Measurements from ENCODE around the gene GALNTL6. TPM values are rescaled to one million over a fixed set of nuclear protein-coding genes. Genes with fewer than 3 reads are reported as not detected.

Gene GALNTL6
- total RNA-seq, 4 donors from 2014 or later: 0.30 to 1.3 (median 0.60) TPM

- H3K4me3 ChIP-seq (ENCODE audit: low read depth, poor library complexity, severe bottlenecking): no peak overlapping the region
- intact Hi-C loops (cut with DNase I; ENCODE audit: low total_unique reads): no loop called here
- TF ChIP-seq POLR2A (IDR thresholded peaks at IDR 0.05): no peak
- TF ChIP-seq, protein P1, sequence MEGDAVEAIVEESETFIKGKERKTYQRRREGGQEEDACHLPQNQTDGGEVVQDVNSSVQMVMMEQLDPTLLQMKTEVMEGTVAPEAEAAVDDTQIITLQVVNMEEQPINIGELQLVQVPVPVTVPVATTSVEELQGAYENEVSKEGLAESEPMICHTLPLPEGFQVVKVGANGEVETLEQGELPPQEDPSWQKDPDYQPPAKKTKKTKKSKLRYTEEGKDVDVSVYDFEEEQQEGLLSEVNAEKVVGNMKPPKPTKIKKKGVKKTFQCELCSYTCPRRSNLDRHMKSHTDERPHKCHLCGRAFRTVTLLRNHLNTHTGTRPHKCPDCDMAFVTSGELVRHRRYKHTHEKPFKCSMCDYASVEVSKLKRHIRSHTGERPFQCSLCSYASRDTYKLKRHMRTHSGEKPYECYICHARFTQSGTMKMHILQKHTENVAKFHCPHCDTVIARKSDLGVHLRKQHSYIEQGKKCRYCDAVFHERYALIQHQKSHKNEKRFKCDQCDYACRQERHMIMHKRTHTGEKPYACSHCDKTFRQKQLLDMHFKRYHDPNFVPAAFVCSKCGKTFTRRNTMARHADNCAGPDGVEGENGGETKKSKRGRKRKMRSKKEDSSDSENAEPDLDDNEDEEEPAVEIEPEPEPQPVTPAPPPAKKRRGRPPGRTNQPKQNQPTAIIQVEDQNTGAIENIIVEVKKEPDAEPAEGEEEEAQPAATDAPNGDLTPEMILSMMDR (IDR thresholded peaks at IDR 0.05): no peak
- no peak for DNase-seq (ENCODE audit: low spot score in 2 of 2)
Measured at GRCh38 chr4:172997856-172998255, 1184.7 kb downstream of the GALNTL6 start.

- WGBS, 2 donors: 63 to 64% methylated on average over 7 of the region's 7 CpGs
- no peak overlapping the region for H3K4me3 ChIP-seq (ENCODE audit: low read depth, poor library complexity, severe bottlenecking)
- TF ChIP-seq POLR2A (IDR thresholded peaks at IDR 0.05): no peak
- TF ChIP-seq, protein P1 (IDR thresholded peaks at IDR 0.05): no peak
- no peak for DNase-seq (ENCODE audit: low spot score in 2 of 2)
- intact Hi-C loops (cut with DNase I; ENCODE audit: low total_unique reads): no loop called here
Measured at GRCh38 chr4:172998527-172999469, 1185.6 kb downstream of the GALNTL6 start.

DNA sequence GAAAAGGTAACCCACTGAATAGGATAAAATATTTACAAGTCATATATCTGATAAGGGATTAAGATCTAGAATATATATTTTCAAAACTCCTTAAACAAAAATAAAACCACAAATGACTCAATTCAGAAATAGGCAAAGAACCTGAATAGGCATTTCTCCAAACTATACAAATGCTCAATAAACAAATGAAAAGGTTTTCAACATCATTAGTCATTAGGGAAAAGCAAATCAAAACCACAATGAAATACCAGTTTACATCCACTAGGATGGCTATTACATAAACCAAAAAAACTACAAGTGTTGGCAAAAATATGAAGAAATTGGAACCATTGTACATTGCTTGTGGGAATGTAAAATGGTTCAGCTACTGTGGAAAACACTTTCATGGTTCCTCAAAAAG, 1188.4 kb downstream of the GALNTL6 start:
- no peak overlapping the region for H3K4me3 ChIP-seq (ENCODE audit: low read depth, poor library complexity, severe bottlenecking)
- TF ChIP-seq, protein P1 (IDR thresholded peaks at IDR 0.05): no peak
- TF ChIP-seq POLR2A (IDR thresholded peaks at IDR 0.05): no peak
- no peak for DNase-seq (ENCODE audit: low spot score in 2 of 2)
- intact Hi-C loops (cut with DNase I; ENCODE audit: low total_unique reads): no loop called here

DNA sequence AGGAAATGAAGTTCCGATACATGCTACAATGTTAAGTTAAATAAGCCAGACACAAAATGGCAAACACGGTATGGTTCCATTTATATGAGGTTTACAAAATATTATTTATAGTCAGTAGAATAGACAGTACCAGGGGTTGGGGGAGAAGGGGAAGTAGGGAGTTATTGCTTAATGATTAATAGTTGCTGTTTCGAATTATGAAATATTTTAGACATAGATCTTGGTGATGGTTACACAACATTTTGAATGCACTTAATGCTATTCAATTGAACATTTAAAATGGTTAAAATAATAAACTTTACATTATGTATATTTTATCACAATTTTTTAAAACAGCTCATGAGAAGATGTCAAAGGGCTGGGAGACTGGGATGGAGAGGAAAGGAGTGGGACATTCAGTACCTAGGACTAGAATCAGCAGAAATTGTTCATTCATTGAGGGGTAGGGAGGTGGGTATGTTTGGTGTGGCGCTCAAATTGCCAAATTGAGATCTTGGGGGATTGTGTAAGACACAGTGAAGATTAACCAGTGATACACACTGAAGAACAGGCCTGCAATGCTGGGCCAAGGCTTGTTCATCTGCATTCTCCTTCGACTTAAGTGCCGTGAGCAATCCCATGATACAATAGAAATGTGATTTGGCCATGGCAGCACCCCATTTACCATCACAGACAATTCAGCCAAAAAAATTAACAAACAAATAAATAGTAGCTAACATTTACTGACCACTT, 1189.8 kb downstream of the GALNTL6 start:
- H3K4me3 ChIP-seq (ENCODE audit: low read depth, poor library complexity, severe bottlenecking): no peak overlapping the region
- 86 to 90% methylated on average over 6 of the region's 6 CpGs for WGBS, 2 donors
- DNase-seq (ENCODE audit: low spot score in 2 of 2): no peak
- intact Hi-C loops (cut with DNase I; ENCODE audit: low total_unique reads): no loop called here
- no peak for TF ChIP-seq POLR2A (IDR thresholded peaks at IDR 0.05)

GRCh38 chr4:173005912-173006633, 1192.9 kb downstream of the GALNTL6 start:
- H3K4me3 ChIP-seq (ENCODE audit: low read depth, poor library complexity, severe bottlenecking): no peak overlapping the region
- 58 to 64% methylated on average over 3 of the region's 3 CpGs for WGBS, 2 donors
- no peak for TF ChIP-seq POLR2A (IDR thresholded peaks at IDR 0.05)
- TF ChIP-seq, protein P1 (IDR thresholded peaks at IDR 0.05): no peak
- intact Hi-C loops (cut with DNase I; ENCODE audit: low total_unique reads): no loop called here
- DNase-seq (ENCODE audit: low spot score in 2 of 2): no peak

DNA sequence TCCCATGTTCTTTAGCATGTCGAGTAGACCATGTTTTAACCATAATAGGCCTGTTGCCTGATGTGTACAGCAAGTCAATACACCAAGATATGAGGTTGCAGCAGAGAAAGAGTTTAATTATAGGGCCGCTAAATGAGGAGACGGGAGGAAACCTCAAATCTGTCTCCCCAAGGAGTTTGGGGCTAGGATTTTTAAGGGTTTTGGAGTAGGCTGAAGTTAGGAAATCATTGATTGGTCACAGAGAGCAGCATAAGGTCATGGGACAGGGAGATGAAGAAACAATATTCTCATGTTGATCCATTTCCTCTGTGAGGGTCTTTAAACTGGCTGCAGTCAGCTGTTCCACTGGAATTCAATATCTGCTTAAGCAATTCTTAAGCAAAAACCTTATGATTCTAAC, 1195.2 kb downstream of the GALNTL6 start:
- TF ChIP-seq, protein P1 (IDR thresholded peaks at IDR 0.05): no peak
- no peak for TF ChIP-seq POLR2A (IDR thresholded peaks at IDR 0.05)
- 84 to 86% methylated on average over 3 of the region's 3 CpGs for WGBS, 2 donors
- H3K4me3 ChIP-seq (ENCODE audit: low read depth, poor library complexity, severe bottlenecking): no peak overlapping the region
- intact Hi-C loops (cut with DNase I; ENCODE audit: low total_unique reads): no loop called here
- DNase-seq (ENCODE audit: low spot score in 2 of 2): no peak

Measured in lower leg skin (tissue), 4 donors.